Trophoblast cell (in vitro differentiated cells and primary cell): ENCODE data around the gene LRRTM4.

Experiments used
- DNase-seq, 2 donors: peaks; one replicate each; pipeline ENCODE4 v3.0.0-alpha.2; 2016
- H2AFZ ChIP-seq: 2 replicates; pipeline ENCODE4 v1.6.1; 2013; ENCODE audit warnings: low read length, moderate library complexity, mild to moderate bottlenecking; ENCODE audit not compliant: insufficient read depth, poor library complexity
- H2AK5ac ChIP-seq: 2 replicates; pipeline ENCODE4 v1.6.1; 2013; ENCODE audit warnings: mild to moderate bottlenecking, low read length
- H2BK120ac ChIP-seq: 2 replicates; pipeline ENCODE4 v1.6.1; 2013; ENCODE audit warnings: low read length, mild to moderate bottlenecking, moderate library complexity; ENCODE audit not compliant: insufficient read depth, poor library complexity
- H2BK12ac ChIP-seq: 2 replicates; pipeline ENCODE4 v1.6.1; 2013; ENCODE audit warnings: mild to moderate bottlenecking, low read length, moderate library complexity
- H2BK5ac ChIP-seq: 2 replicates; pipeline ENCODE4 v1.6.1; 2013; ENCODE audit warnings: low read length, low read depth, moderate library complexity, mild to moderate bottlenecking; ENCODE audit not compliant: poor library complexity
- H3K14ac ChIP-seq: 2 replicates; pipeline ENCODE4 v1.6.1; 2013; ENCODE audit warnings: mild to moderate bottlenecking, low read length
- H3K18ac ChIP-seq: 2 replicates; pipeline ENCODE4 v1.6.1; 2013; ENCODE audit warnings: mild to moderate bottlenecking, low read length
- H3K23ac ChIP-seq: 2 replicates; pipeline ENCODE4 v1.6.1; 2013; ENCODE audit warnings: low read length
- H3K27ac ChIP-seq: 2 replicates; pipeline ENCODE4 v1.5.1; 2013; ENCODE audit warnings: low read depth, mild to moderate bottlenecking, inconsistent platforms, low read length, moderate library complexity
- H3K27me3 ChIP-seq: 2 replicates; pipeline ENCODE4 v1.6.1; 2013; ENCODE audit warnings: inconsistent platforms, mild to moderate bottlenecking, low read length, moderate library complexity; ENCODE audit not compliant: insufficient read depth
- H3K36me3 ChIP-seq, 2 experiments: 1 replicate in 1 of 2; 2 replicates in 1 of 2; pipeline ENCODE4 v1.6.1; 2013; ENCODE audit warnings: low read length in 2 of 2, mild to moderate bottlenecking in 2 of 2, moderate library complexity in 1 of 2; ENCODE audit not compliant: insufficient read depth in 2 of 2, control insufficient read depth in 1 of 2
- H3K4ac ChIP-seq: 2 replicates; pipeline ENCODE4 v1.6.1; 2013; ENCODE audit warnings: low read depth, mild to moderate bottlenecking, low read length, moderate library complexity
- H3K4me1 ChIP-seq, 2 experiments: 1 replicate in 1 of 2; 2 replicates in 1 of 2; pipeline ENCODE4 v1.6.1; 2013; ENCODE audit warnings: low read length in 2 of 2, mild to moderate bottlenecking in 2 of 2, moderate library complexity in 1 of 2; ENCODE audit not compliant: insufficient read depth in 2 of 2, control insufficient read depth in 1 of 2
- H3K4me2 ChIP-seq: 2 replicates; pipeline ENCODE4 v1.6.1; 2013; ENCODE audit warnings: inconsistent platforms, mild to moderate bottlenecking, low read length, moderate library complexity
- H3K4me3 ChIP-seq: 2 replicates; pipeline ENCODE4 v1.5.1; 2013; ENCODE audit warnings: mild to moderate bottlenecking, low read depth, low read length, inconsistent platforms
- H3K79me1 ChIP-seq: one replicate; pipeline ENCODE4 v1.6.1; 2013; ENCODE audit warnings: low read length
- H3K79me2 ChIP-seq: 2 replicates; pipeline ENCODE4 v1.6.1; 2013; ENCODE audit warnings: low read length, mild to moderate bottlenecking; ENCODE audit not compliant: control insufficient read depth, insufficient read depth, poor library complexity
- H3K9ac ChIP-seq: 2 replicates; pipeline ENCODE4 v1.6.1; 2013; ENCODE audit warnings: mild to moderate bottlenecking, low read length
- H3K9me3 ChIP-seq: 2 replicates; pipeline ENCODE4 v1.6.1; 2013; ENCODE audit warnings: low read depth, mild to moderate bottlenecking, control low read depth, inconsistent platforms, low read length; ENCODE audit not compliant: insufficient read depth
- H4K12ac ChIP-seq: 2 replicates; pipeline ENCODE4 v1.6.1; 2013; ENCODE audit warnings: low read depth, mild to moderate bottlenecking, low read length, moderate library complexity
- H4K8ac ChIP-seq: 2 replicates; pipeline ENCODE4 v1.6.1; 2013; ENCODE audit warnings: low read depth, mild to moderate bottlenecking, low read length, moderate library complexity
- H4K91ac ChIP-seq: one replicate; pipeline ENCODE4 v1.6.1; 2013; ENCODE audit warnings: low read depth, mild to moderate bottlenecking, low read length, moderate library complexity
- WGBS: extraction: QIAGEN DNeasy Blood & Tissue Kit; methylation state at CpG from one replicate; pipeline ENCODE4 v1.1.7; 2013; ENCODE audit warnings: missing lambda C conversion rate; ENCODE audit not compliant: insufficient read length, insufficient coverage; ENCODE audit errors: extremely low coverage; 5-methylcytosine and 5-hydroxymethylcytosine counted together

LRRTM4 gene

GRCh38 chr2:77210725-77211124 is 311.5 kb downstream of the LRRTM4 start:
- H3K23ac ChIP-seq, result no peak overlapping the region
- H3K18ac ChIP-seq, result no peak overlapping the region
- H3K4me1 ChIP-seq, result no peaks in the 10 kb centered on the region
- H3K79me2 ChIP-seq, result no peaks in the 10 kb centered on the region
- H4K12ac ChIP-seq, result no peak overlapping the region
- no peak overlapping the region for H2AK5ac ChIP-seq
- H3K27me3 ChIP-seq, result no peaks in the 10 kb centered on the region
- no peak overlapping the region for H3K27ac ChIP-seq
- H3K14ac ChIP-seq, result no peak overlapping the region
- no peaks in the 10 kb centered on the region for H3K9me3 ChIP-seq
- no peak overlapping the region for H2BK5ac ChIP-seq
- no CpG with 5 or more reads among the region's 3 CpGs for WGBS
- H3K4me2 ChIP-seq, result no peak overlapping the region
- no peak overlapping the region for H4K8ac ChIP-seq
- H2BK120ac ChIP-seq, result no peak overlapping the region
- no peaks in the 10 kb centered on the region for H3K79me1 ChIP-seq
- no peak overlapping the region for H3K9ac ChIP-seq
- H2AFZ ChIP-seq, result no peak overlapping the region
- H3K4ac ChIP-seq, result no peak overlapping the region
- no peak overlapping the region for H4K91ac ChIP-seq
- no peak overlapping the region for H2BK12ac ChIP-seq
- no peak overlapping the region for H3K4me3 ChIP-seq
- H3K36me3 ChIP-seq, result no peaks in the 10 kb centered on the region
- no peak for DNase-seq

- Histone ChIP-seq H3K27me3 (no peaks in the 10 kb centered on the region), H3K79me2 (no peaks in the 10 kb centered on the region), H3K4ac (no peak overlapping the region), H2AK5ac (no peak overlapping the region), H4K91ac (no peak overlapping the region), H2BK5ac (no peak overlapping the region), H3K4me3 (no peak overlapping the region), H3K4me1 (no peaks in the 10 kb centered on the region), H3K27ac (no peak overlapping the region), H3K23ac (no peak overlapping the region), H3K4me2 (no peak overlapping the region), H2AFZ (no peak overlapping the region), H3K79me1 (no peaks in the 10 kb centered on the region), H4K12ac (no peak overlapping the region), H3K14ac (no peak overlapping the region), H2BK12ac (no peak overlapping the region), H2BK120ac (no peak overlapping the region), H4K8ac (no peak overlapping the region), H3K9me3 (no peaks in the 10 kb centered on the region), H3K9ac (no peak overlapping the region), H3K18ac (no peak overlapping the region), H3K36me3 (no peaks in the 10 kb centered on the region)
- no peak for DNase-seq
- WGBS, result no CpG with 5 or more reads among the region's 1 CpG
Measured at GRCh38 chr2:77207331-77207730, 314.8 kb downstream of the LRRTM4 start.

GRCh38 chr2:77201755-77202154 is 320.4 kb downstream of the LRRTM4 start:
- H4K8ac ChIP-seq, result no peak overlapping the region
- no peak overlapping the region for H3K27ac ChIP-seq
- no peak for DNase-seq
- H3K4me2 ChIP-seq, result no peak overlapping the region
- no peak overlapping the region for H4K12ac ChIP-seq
- H3K4ac ChIP-seq, result no peak overlapping the region
- H3K9ac ChIP-seq, result no peak overlapping the region
- WGBS, result no CpG with 5 or more reads among the region's 2 CpGs
- H3K79me1 ChIP-seq, result no peaks in the 10 kb centered on the region
- no peak overlapping the region for H2AK5ac ChIP-seq
- H3K27me3 ChIP-seq, result no peaks in the 10 kb centered on the region
- no peaks in the 10 kb centered on the region for H3K4me1 ChIP-seq
- H3K79me2 ChIP-seq, result no peaks in the 10 kb centered on the region
- no peak overlapping the region for H2AFZ ChIP-seq
- no peak overlapping the region for H3K14ac ChIP-seq
- H4K91ac ChIP-seq, result no peak overlapping the region
- no peaks in the 10 kb centered on the region for H3K36me3 ChIP-seq
- H3K9me3 ChIP-seq, result no peaks in the 10 kb centered on the region
- no peak overlapping the region for H3K23ac ChIP-seq
- no peak overlapping the region for H3K18ac ChIP-seq
- H2BK12ac ChIP-seq, result no peak overlapping the region
- no peak overlapping the region for H2BK5ac ChIP-seq
- no peak overlapping the region for H3K4me3 ChIP-seq
- H2BK120ac ChIP-seq, result no peak overlapping the region

GRCh38 chr2:77199411-77199810 is 322.8 kb downstream of the LRRTM4 start:
- Histone ChIP-seq H3K36me3 (no peaks in the 10 kb centered on the region), H3K9me3 (no peaks in the 10 kb centered on the region), H3K14ac (no peak overlapping the region), H3K4ac (no peak overlapping the region), H3K18ac (no peak overlapping the region), H3K4me3 (no peak overlapping the region), H3K27ac (no peak overlapping the region), H4K8ac (no peak overlapping the region), H2BK120ac (no peak overlapping the region), H3K79me1 (no peaks in the 10 kb centered on the region), H4K12ac (no peak overlapping the region), H3K4me2 (no peak overlapping the region), H3K4me1 (no peaks in the 10 kb centered on the region), H3K27me3 (no peaks in the 10 kb centered on the region), H3K79me2 (no peaks in the 10 kb centered on the region), H2AFZ (no peak overlapping the region), H2BK5ac (no peak overlapping the region), H2BK12ac (no peak overlapping the region), H2AK5ac (no peak overlapping the region), H4K91ac (no peak overlapping the region), H3K23ac (no peak overlapping the region), H3K9ac (no peak overlapping the region)
- peak in 1 of 2 donors; percentile 37 for DNase-seq
